Limb (tissue), 2 donors: ENCODE data around the gene PIGR.
A peak's percentile ranks its signal among the peaks of the same experiment; 100 is the strongest.

ENCODE experiments used
- DNase-seq, 2 donors: peaks; one replicate each; pipeline ENCODE4 v3.0.0-alpha.2; 2016; ENCODE audit errors: extremely low spot score in 2 of 2

The PIGR gene

DNA sequence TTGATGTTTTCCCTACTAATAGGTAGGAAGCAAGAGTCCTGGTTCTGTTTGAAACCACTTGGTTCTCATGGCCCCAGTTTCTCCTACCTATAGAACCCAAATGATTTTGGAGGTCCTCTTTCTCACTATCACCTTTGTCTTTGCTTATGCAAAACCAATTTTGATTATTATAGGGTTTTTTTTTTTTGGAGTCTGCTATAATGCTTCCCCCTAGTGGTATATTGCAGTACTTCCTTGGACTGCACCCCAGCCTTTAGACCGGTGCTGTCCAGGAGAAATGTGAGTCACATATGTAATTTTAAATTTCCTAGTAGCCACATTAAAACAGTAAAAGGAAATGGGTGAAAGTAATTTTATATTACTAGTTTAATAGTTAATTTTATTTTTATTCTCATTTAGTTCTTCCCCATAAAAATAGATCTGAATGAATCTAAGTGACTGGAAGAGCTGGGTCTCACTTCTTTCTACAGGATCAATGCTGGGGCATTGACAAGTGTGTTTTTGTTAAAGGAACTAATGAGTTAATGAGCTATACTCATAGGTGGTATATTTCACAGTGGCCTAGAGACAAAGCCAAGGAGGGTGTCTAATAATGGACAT is 35.1 kb downstream of the PIGR start:
- DNase-seq: peak in 1 of 2 donors; percentile 52

GRCh38 chr1:206909883-206910318 is 36.4 kb downstream of the PIGR start:
- no peak for DNase-seq

DNA sequence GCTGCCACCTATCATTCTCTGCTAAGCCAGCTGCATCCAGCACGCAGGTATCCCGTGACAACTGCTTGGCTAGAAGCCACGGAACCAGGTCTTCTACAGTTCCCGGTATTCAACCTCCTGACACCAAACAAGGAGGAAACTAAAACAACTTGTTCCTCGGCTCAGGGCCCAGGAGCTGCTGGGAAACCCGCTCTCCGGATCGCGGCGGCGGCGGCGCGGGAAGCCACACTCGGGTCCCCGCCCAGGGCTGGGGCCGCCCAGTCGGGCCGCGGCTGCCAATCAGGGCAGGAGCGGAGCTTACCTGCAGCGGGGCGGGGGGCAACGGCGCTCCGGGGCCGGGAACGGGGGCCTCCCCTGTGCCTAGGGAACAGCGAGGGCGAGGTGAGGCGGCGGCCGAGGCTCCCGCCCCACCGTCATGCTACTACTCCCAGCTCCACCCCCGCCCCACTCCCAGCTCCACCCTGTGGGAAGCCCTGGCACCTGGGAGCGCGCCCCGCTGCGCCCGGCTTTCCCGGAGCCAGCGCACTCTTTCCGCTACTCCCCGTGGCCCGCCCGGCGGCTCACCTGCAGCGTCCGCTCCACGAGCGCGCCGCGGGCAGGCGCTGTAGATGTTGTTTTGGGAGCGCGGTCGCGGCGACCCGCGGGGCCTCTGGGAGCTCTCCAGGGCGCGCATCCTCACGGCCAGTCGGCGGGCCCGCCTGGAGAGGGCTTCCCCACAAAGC is 36.9 kb downstream of the PIGR start:
- peak in 1 of 2 donors; percentile 75 for DNase-seq

GRCh38 chr1:206908038-206908437 is 38.2 kb downstream of the PIGR start:
- no peak for DNase-seq

GRCh38 chr1:206907304-206907991 is 38.8 kb downstream of the PIGR start:
- DNase-seq: no peak

DNA sequence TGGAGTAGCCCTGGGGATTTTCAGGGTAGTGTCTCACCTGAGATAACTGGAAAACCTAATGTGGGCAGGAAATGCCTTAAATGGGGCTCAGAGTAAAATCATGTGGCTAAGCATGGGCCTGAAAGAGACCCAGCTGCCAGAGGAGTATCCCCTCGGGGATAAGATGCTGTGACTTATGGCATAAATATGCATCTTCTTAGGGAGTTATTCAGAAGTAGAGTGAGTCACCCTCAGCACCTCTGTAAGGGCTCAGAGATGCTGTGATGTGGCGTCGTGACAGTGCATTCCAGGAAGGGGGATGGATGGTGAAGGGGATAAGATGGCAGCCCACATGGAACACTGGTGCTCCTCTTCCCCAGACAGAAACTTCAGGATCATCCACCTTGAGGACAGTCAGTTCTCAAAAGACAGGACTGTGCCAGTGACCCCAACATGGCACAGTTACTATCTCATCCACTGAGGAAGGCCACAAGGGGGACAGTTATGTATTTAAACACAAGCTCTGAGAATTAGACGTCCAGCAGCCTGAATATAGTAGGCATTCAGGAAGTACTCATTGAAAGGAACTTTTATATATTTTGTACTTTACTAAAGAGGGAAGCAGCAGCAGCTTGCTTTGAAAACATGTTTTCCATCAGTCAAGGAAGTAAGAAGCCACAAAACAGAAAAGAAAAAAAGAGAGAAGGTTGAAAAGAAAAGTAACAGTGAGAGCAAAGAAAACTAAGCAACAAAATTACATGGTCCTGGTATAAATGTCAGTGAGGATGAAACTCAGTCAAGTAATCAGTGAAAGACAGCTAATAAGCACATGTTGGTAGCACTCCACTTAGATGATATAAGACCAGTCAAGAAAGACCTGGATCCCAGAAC is 40.7 kb downstream of the PIGR start:
- no peak for DNase-seq

- no peak for DNase-seq
Measured at GRCh38 chr1:206904423-206905142, 41.7 kb downstream of the PIGR start.

GRCh38 chr1:206903687-206904086 is 42.6 kb downstream of the PIGR start:
- DNase-seq: no peak

GRCh38 chr1:206902702-206903101 is 43.6 kb downstream of the PIGR start:
- no peak for DNase-seq

- no peak for DNase-seq
Measured at GRCh38 chr1:206901944-206902343, 44.3 kb downstream of the PIGR start.

DNA sequence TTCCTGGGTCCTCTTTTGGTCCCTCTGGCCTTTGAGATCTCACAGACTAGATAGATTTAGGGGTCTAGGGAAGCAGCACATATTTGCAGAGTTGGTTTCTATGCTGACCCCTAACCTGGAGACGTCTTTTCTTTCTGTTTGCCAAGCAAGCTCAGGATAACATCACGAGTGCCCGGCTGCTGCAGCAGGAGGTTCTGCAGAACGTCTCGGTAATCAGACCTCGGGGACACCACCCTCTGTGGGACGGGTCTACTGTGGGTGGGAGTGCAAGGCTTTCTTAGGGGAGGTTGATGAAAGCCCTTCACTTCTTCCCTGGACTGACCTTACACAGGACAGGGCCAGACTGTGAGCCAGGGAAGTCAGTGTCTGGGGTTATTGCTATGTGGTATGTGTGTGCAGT is 46.1 kb downstream of the PIGR start:
- no peak for DNase-seq

- no peak for DNase-seq
Measured at GRCh38 chr1:206899717-206900116, 46.5 kb downstream of the PIGR start.

GRCh38 chr1:206898915-206899431 is 47.3 kb downstream of the PIGR start:
- DNase-seq: no peak

- no peak for DNase-seq
Measured at GRCh38 chr1:206898089-206898914, 48.0 kb downstream of the PIGR start.

- no peak for DNase-seq
Measured at GRCh38 chr1:206897175-206897574, 49.1 kb downstream of the PIGR start, which contains the start of gene IL24. Gene IL24, plus strand, starts transcription at chr1:206897443. Its CDS starts 390 bp downstream, at chr1:206897833.

GRCh38 chr1:206896261-206896660 is 50.0 kb downstream of the PIGR start:
- DNase-seq: no peak

DNA sequence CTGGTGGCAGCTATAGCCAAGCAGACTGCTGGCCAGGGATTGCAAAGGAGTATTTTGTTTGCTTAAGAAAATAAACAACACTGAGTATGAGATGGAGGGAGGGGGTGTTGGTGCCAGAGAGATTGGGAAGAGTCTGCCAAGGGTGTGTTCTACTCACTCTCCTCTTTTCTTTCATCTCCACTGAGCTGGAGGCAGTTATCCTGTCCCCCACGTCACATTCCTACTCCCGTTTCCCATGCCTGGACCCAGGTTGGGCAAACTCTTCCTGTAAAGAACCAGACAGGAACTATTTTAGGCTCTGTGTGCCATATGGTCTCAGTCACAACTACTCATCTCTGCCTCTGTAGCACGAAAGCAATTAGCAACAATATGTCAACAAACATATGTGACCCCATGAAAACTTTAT is 50.4 kb downstream of the PIGR start:
- DNase-seq: no peak

GRCh38 chr1:206895325-206895724 is 50.9 kb downstream of the PIGR start:
- DNase-seq: no peak

- no peak for DNase-seq
Measured at GRCh38 chr1:206893380-206893779, 52.9 kb downstream of the PIGR start.
